ENCODE results near the gene HCFC1.

HCFC1 gene

GRCh38 chrX:153953892-153954557, 17.6 kb downstream of the HCFC1 start:
- H3K79me1 ChIP-seq (ENCODE audit: low read length) = no peaks in the 10 kb centered on the region
- H3K9me3 ChIP-seq (ENCODE audit: insufficient read depth, low read depth, low read length) = no peaks in the 10 kb centered on the region
- WGBS (ENCODE audit: extremely low coverage, insufficient coverage, insufficient read length) = no CpG with 5 or more reads among the region's 33 CpGs
- H3K9ac ChIP-seq (ENCODE audit: low read length) = no peak overlapping the region
- H4K91ac ChIP-seq (ENCODE audit: low read depth, low read length) = no peak overlapping the region
- H2AFZ ChIP-seq (ENCODE audit: insufficient read depth, low read length, poor library complexity) = no peak overlapping the region
- H4K8ac ChIP-seq (ENCODE audit: low read depth, low read length) = no peak overlapping the region
- H2BK5ac ChIP-seq (ENCODE audit: low read depth, low read length, poor library complexity) = no peak overlapping the region
- H4K12ac ChIP-seq (ENCODE audit: low read depth, low read length) = no peak overlapping the region
- no peak overlapping the region for H3K4me3 ChIP-seq (ENCODE audit: low read depth, low read length)
- peaks cover 99 to 100% of the 10 kb centered on the region in 2 experiments for H3K36me3 ChIP-seq (ENCODE audit: control insufficient read depth in 1 of 2, insufficient read depth in 2 of 2, low read length in 2 of 2)
- H2BK12ac ChIP-seq (ENCODE audit: low read length) = no peak overlapping the region
- H3K4me2 ChIP-seq (ENCODE audit: low read length) = no peak overlapping the region
- H3K23ac ChIP-seq (ENCODE audit: low read length) = no peak overlapping the region
- H3K27ac ChIP-seq (ENCODE audit: low read depth, low read length) = no peak overlapping the region
- no peak overlapping the region for H3K4ac ChIP-seq (ENCODE audit: low read depth, low read length)
- no peak overlapping the region for H3K18ac ChIP-seq (ENCODE audit: low read length)
- no peak overlapping the region for H2BK120ac ChIP-seq (ENCODE audit: insufficient read depth, low read length, poor library complexity)
- no peaks in the 10 kb centered on the region for H3K79me2 ChIP-seq (ENCODE audit: control insufficient read depth, insufficient read depth, low read length, poor library complexity)
- no peak for DNase-seq
- no peaks in the 10 kb centered on the region for H3K4me1 ChIP-seq (ENCODE audit: control insufficient read depth in 1 of 2, insufficient read depth in 2 of 2, low read length in 2 of 2)
- no peak overlapping the region for H3K14ac ChIP-seq (ENCODE audit: low read length)
- H2AK5ac ChIP-seq (ENCODE audit: low read length) = no peak overlapping the region
- no peaks in the 10 kb centered on the region for H3K27me3 ChIP-seq (ENCODE audit: insufficient read depth, low read length)

DNA sequence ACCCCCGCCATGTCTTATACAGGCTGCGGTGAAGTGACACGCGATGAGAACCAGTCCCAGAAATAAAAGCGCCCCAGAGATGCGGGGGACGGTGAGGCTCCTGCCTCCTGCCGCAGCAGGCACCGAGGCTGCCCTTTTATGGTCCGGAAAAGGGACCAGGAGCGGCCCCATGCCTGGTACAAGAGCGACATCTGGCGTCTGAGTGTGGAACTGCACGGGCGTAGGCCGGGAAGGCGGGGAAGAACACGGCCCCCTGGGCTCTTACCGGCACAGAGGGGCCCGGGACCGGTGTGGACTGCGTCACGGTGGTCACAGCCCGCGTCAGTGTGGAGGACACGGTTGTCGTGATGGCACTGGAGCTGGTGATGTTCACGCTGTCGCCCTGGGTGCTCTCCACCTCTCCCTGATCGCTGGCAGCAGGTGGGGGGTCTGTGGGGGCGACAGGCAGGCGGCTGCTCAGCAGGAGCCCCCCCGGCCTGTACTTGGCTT, 18.2 kb downstream of the HCFC1 start:
- Histone ChIP-seq H3K18ac (ENCODE audit: low read length) (no peak overlapping the region), H3K27me3 (ENCODE audit: insufficient read depth, low read length) (no peaks in the 10 kb centered on the region), H3K9ac (ENCODE audit: low read length) (no peak overlapping the region), H3K27ac (ENCODE audit: low read depth, low read length) (no peak overlapping the region), H4K8ac (ENCODE audit: low read depth, low read length) (no peak overlapping the region), H3K9me3 (ENCODE audit: insufficient read depth, low read depth, low read length) (no peaks in the 10 kb centered on the region), H3K4me3 (ENCODE audit: low read depth, low read length) (no peak overlapping the region), H2BK5ac (ENCODE audit: low read depth, low read length, poor library complexity) (no peak overlapping the region), H3K79me1 (ENCODE audit: low read length) (no peaks in the 10 kb centered on the region), H4K91ac (ENCODE audit: low read depth, low read length) (no peak overlapping the region), H2BK12ac (ENCODE audit: low read length) (no peak overlapping the region), H3K14ac (ENCODE audit: low read length) (no peak overlapping the region), H4K12ac (ENCODE audit: low read depth, low read length) (no peak overlapping the region), H3K23ac (ENCODE audit: low read length) (no peak overlapping the region), H3K36me3 (ENCODE audit: control insufficient read depth in 1 of 2, insufficient read depth in 2 of 2, low read length in 2 of 2) (peaks cover 97 to 100% of the 10 kb centered on the region in 2 experiments), H3K4me2 (ENCODE audit: low read length) (no peak overlapping the region), H2AFZ (ENCODE audit: insufficient read depth, low read length, poor library complexity) (no peak overlapping the region), H3K79me2 (ENCODE audit: control insufficient read depth, insufficient read depth, low read length, poor library complexity) (no peaks in the 10 kb centered on the region), H3K4ac (ENCODE audit: low read depth, low read length) (no peak overlapping the region), H2AK5ac (ENCODE audit: low read length) (no peak overlapping the region), H3K4me1 (ENCODE audit: control insufficient read depth in 1 of 2, insufficient read depth in 2 of 2, low read length in 2 of 2) (no peaks in the 10 kb centered on the region), H2BK120ac (ENCODE audit: insufficient read depth, low read length, poor library complexity) (no peak overlapping the region)
- peak; percentile 27 to 88 for DNase-seq
- WGBS (ENCODE audit: extremely low coverage, insufficient coverage, insufficient read length) = no CpG with 5 or more reads among the region's 33 CpGs

DNA sequence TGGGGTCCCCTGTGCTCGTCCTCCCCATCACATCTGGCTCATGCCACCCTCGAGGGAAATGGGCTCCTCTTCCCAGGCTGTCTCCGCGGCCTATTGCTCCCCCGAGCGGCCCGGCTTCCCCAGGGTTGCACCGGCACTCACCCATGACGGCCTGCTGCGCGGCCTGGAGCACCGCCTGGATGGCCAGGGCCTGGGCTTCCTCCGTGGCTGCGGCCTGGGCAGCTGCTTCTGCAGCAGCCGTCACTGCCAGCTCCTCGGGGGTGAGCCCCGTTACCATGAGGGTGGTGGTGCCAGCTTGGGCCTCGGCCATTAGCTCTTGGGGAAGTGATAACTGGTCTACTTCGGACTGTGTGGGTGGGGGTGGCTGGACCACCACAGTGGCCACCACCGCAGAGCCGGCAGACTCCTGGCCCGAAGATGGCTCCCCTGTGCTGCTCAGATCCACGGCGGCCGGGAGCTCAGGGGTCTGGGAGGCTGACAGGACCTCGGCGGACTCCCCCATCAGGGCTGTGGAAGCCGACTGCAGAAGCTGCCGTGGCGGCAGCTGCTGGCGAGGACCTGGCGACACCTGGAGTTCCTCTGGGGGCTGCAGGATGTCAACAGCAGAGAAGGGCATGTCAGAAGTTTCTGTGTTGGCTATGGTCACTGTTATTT, 19.1 kb downstream of the HCFC1 start:
- WGBS (ENCODE audit: extremely low coverage, insufficient coverage, insufficient read length) = no CpG with 5 or more reads among the region's 32 CpGs

DNA sequence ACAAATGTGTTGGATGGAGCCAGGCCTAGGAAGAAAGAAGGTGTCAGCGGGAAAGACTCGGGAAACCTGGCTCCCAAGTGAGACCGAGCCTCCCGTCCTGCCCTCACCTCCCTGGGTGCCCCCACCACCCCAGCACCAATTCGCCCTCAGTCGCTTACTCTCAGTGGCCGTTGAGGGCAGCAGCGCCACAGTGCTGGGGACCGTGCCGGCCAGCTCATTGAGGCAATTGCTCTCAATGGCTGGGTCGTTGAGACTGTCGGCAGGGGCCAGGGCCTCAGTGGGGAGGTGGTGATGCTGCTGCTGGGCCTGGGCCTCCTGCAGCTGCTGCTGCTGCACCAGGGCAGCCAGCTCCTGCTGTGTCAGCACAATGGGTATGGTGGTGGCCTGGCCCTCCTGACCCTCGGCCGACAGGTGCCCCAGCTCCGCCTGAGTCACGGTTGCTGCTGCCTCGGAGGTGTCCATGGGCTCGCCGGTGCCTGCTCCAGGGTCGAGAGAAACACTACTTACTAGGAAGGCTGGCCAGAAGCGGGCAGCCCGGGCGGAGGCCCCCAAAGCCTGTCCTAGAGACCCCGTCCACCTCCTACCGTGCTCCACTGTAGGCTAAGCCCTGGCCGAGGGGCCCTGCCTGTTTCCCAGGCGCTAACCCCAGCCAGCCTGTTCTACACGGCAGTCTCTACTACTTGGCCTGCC, 19.8 kb downstream of the HCFC1 start:
- Histone ChIP-seq H4K91ac (ENCODE audit: low read depth, low read length) (no peak overlapping the region), H3K9ac (ENCODE audit: low read length) (no peak overlapping the region), H2AFZ (ENCODE audit: insufficient read depth, low read length, poor library complexity) (no peak overlapping the region), H2BK120ac (ENCODE audit: insufficient read depth, low read length, poor library complexity) (no peak overlapping the region), H3K27ac (ENCODE audit: low read depth, low read length) (no peak overlapping the region), H3K79me2 (ENCODE audit: control insufficient read depth, insufficient read depth, low read length, poor library complexity) (no peaks in the 10 kb centered on the region), H3K4me2 (ENCODE audit: low read length) (no peak overlapping the region), H3K36me3 (ENCODE audit: control insufficient read depth in 1 of 2, insufficient read depth in 2 of 2, low read length in 2 of 2) (peaks cover 85 to 90% of the 10 kb centered on the region in 2 experiments), H3K4me1 (ENCODE audit: control insufficient read depth in 1 of 2, insufficient read depth in 2 of 2, low read length in 2 of 2) (no peaks in the 10 kb centered on the region), H3K27me3 (ENCODE audit: insufficient read depth, low read length) (no peaks in the 10 kb centered on the region), H2AK5ac (ENCODE audit: low read length) (no peak overlapping the region), H3K4me3 (ENCODE audit: low read depth, low read length) (no peak overlapping the region), H3K9me3 (ENCODE audit: insufficient read depth, low read depth, low read length) (no peaks in the 10 kb centered on the region), H3K14ac (ENCODE audit: low read length) (no peak overlapping the region), H3K23ac (ENCODE audit: low read length) (no peak overlapping the region), H3K79me1 (ENCODE audit: low read length) (no peaks in the 10 kb centered on the region), H4K12ac (ENCODE audit: low read depth, low read length) (no peak overlapping the region), H4K8ac (ENCODE audit: low read depth, low read length) (no peak overlapping the region), H3K4ac (ENCODE audit: low read depth, low read length) (no peak overlapping the region), H3K18ac (ENCODE audit: low read length) (no peak overlapping the region), H2BK12ac (ENCODE audit: low read length) (no peak overlapping the region), H2BK5ac (ENCODE audit: low read depth, low read length, poor library complexity) (no peak overlapping the region)
- no peak for DNase-seq
- WGBS (ENCODE audit: extremely low coverage, insufficient coverage, insufficient read length) = no CpG with 5 or more reads among the region's 28 CpGs

More for the DNA sequence above, 19.1 kb downstream of the HCFC1 start:
- Histone ChIP-seq H3K9me3 (ENCODE audit: insufficient read depth, low read depth, low read length) (no peaks in the 10 kb centered on the region), H3K23ac (ENCODE audit: low read length) (no peak overlapping the region), H2BK12ac (ENCODE audit: low read length) (no peak overlapping the region), H2BK5ac (ENCODE audit: low read depth, low read length, poor library complexity) (no peak overlapping the region), H4K91ac (ENCODE audit: low read depth, low read length) (no peak overlapping the region), H3K4me1 (ENCODE audit: control insufficient read depth in 1 of 2, insufficient read depth in 2 of 2, low read length in 2 of 2) (no peaks in the 10 kb centered on the region), H3K27me3 (ENCODE audit: insufficient read depth, low read length) (no peaks in the 10 kb centered on the region), H2AK5ac (ENCODE audit: low read length) (no peak overlapping the region), H2BK120ac (ENCODE audit: insufficient read depth, low read length, poor library complexity) (no peak overlapping the region), H3K4me3 (ENCODE audit: low read depth, low read length) (no peak overlapping the region), H3K79me1 (ENCODE audit: low read length) (no peaks in the 10 kb centered on the region), H3K4me2 (ENCODE audit: low read length) (no peak overlapping the region), H3K18ac (ENCODE audit: low read length) (peak overlapping the region; percentile 38), H4K12ac (ENCODE audit: low read depth, low read length) (no peak overlapping the region), H3K27ac (ENCODE audit: low read depth, low read length) (no peak overlapping the region), H3K79me2 (ENCODE audit: control insufficient read depth, insufficient read depth, low read length, poor library complexity) (no peaks in the 10 kb centered on the region), H3K9ac (ENCODE audit: low read length) (no peak overlapping the region), H3K4ac (ENCODE audit: low read depth, low read length) (no peak overlapping the region), H2AFZ (ENCODE audit: insufficient read depth, low read length, poor library complexity) (no peak overlapping the region), H3K14ac (ENCODE audit: low read length) (no peak overlapping the region), H3K36me3 (ENCODE audit: control insufficient read depth in 1 of 2, insufficient read depth in 2 of 2, low read length in 2 of 2) (peaks cover 92 to 95% of the 10 kb centered on the region in 2 experiments), H4K8ac (ENCODE audit: low read depth, low read length) (no peak overlapping the region)
- no peak for DNase-seq
